Measurements from ENCODE around the gene XYLT1. TPM values are rescaled to one million over a fixed set of nuclear protein-coding genes. Genes with fewer than 3 reads are reported as not detected.

XYLT1 gene
- total and polyA plus RNA-seq, 2 of the 13 experiments (the other 11 are each of a cell fraction or from before 2014, with no cell fraction given): not detected

DNA sequence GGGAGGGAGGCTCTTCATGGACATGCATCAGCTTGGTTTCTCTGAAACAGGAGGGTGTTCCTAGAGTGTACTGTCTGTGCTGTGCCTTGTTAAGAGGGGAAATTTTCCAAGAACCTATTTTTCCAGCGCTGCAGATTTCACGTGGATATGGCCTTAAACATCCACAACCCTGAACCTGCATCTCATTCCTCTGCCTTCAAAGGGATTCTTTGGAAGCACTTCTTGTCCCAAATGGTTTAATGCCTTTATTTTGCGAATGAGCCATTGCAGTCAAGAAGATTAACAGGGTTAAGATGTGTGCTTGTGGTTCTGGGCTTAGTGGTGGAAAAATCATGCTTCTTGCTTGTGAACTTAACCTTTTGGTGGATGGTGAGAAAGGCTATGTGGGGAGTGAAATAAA, 161.2 kb downstream of the XYLT1 start:
- TF ChIP-seq ZNF30 (CRISPR knock-in tag; IDR thresholded peaks at IDR 0.05): no peak
- no peak for TF ChIP-seq ZNF496 (CRISPR knock-in tag; IDR thresholded peaks at IDR 0.05; ENCODE audit: insufficient replicate concordance)
- no peak for TF ChIP-seq ERF (CRISPR knock-in tag; IDR thresholded peaks at IDR 0.05)
- TF ChIP-seq SIN3A (IDR thresholded peaks at IDR 0.05; ENCODE audit: borderline replicate concordance, low read depth, low read length): no peak
- TF ChIP-seq SIX4 (CRISPR knock-in tag; IDR thresholded peaks at IDR 0.05): no peak
- TF ChIP-seq SP5 (CRISPR knock-in tag; IDR thresholded peaks at IDR 0.05; ENCODE audit: borderline replicate concordance, low read depth): no peak
- TF ChIP-seq ZNF83 (CRISPR knock-in tag; IDR thresholded peaks at IDR 0.05; ENCODE audit: borderline replicate concordance): no peak
- TF ChIP-seq HMG20B (CRISPR knock-in tag; conservative IDR thresholded peaks at IDR 0.05): no peak
- TF ChIP-seq ZNF768 (CRISPR knock-in tag; IDR thresholded peaks at IDR 0.05): no peak
- no peak for TF ChIP-seq MIER3 (CRISPR knock-in tag; IDR thresholded peaks at IDR 0.05; ENCODE audit: borderline replicate concordance)
- no peak for TF ChIP-seq LCORL (IDR thresholded peaks at IDR 0.05)
- no peak for TF ChIP-seq LCORL (CRISPR knock-in tag; IDR thresholded peaks at IDR 0.05)
- no peak for TF ChIP-seq ZNF772 (CRISPR knock-in tag; IDR thresholded peaks at IDR 0.05)
- no peak for TF ChIP-seq ZNF816 (CRISPR knock-in tag; IDR thresholded peaks at IDR 0.05; ENCODE audit: borderline replicate concordance)
- TF ChIP-seq ZNF546 (CRISPR knock-in tag; conservative IDR thresholded peaks at IDR 0.05): no peak
- Histone ChIP-seq H3K27ac (ENCODE audit: extremely low read length, insufficient read depth, low read length) (no peak overlapping the region), H3K4me1 (ENCODE audit: insufficient read depth, low read length) (no peaks in the 10 kb centered on the region), H3K79me2 (ENCODE audit: insufficient read depth, low read length) (no peaks in the 10 kb centered on the region), H3K9ac (ENCODE audit: insufficient read depth, low read depth, low read length) (no peak overlapping the region), H4K20me1 (ENCODE audit: insufficient read depth, low read length) (no peaks in the 10 kb centered on the region), H3K27me3 (ENCODE audit: control insufficient read depth in 1 of 2, insufficient read depth in 2 of 2, low read length in 2 of 2) (peaks cover 0 to 7% of the 10 kb centered on the region in 2 experiments; a peak in 1 of 5 replicates), H3K36me3 (replicated peaks in 1 of 2; ENCODE audit: control insufficient read depth in 1 of 2, insufficient read depth in 2 of 2, low read length in 2 of 2) (no peaks in the 10 kb centered on the region), H3K4me3 (replicated peaks in 1 of 3; ENCODE audit: insufficient read depth in 1 of 3, low read depth in 2 of 3, low read length in 3 of 3) (no peak overlapping the region), H3K9me3 (ENCODE audit: low read length) (no peaks in the 10 kb centered on the region), H3K4me2 (ENCODE audit: low read depth, low read length) (no peak overlapping the region), H2AFZ (ENCODE audit: low read length) (no peak overlapping the region)
- CTCF ChIA-PET (ENCODE audit: low intra/inter-chr PET ratio, low total read pairs): no interaction called here
- POLR2A ChIA-PET: no interaction called here
- 31% methylated on average over 3 of the region's 3 CpGs for WGBS (ENCODE audit: low lambda C conversion rate)
- ATAC-seq (no peak), FAIRE-seq (no peak), DNase-seq (ENCODE audit: low spot score) (no peak)
- in situ Hi-C loops (cut with HindIII; ENCODE audit: extremely low pct_ligation_motif_present, low pct_unique_long_range_greater_than_20kb): no loop called here
- intact Hi-C loops (cut with micrococcal nuclease; ENCODE audit: unreplicated experiment): no loop called here
- no TSS peak for BruUV-seq (replicated peaks)

Measured in HepG2 (cell line).